K562 (cell line): ENCODE results near the gene TXNRD2. TPM values are rescaled to one million over a fixed set of nuclear protein-coding genes. Genes with fewer than 3 reads are reported as not detected.
A peak's percentile ranks its signal among the peaks of the same experiment; 100 is the strongest.

Experiments
- ASH1L ChIP-seq: fragments of 450-650 bp; IDR thresholded peaks from 2 replicates; pipeline ENCODE4 v1.6.1; 2018; ENCODE audit warnings: borderline replicate concordance, mild to moderate bottlenecking, low read depth; ENCODE audit not compliant: partially characterized antibody
- CREBBP ChIP-seq: IDR thresholded peaks from one replicate; pipeline ENCODE4 v1.6.1; 2012; ENCODE audit warnings: low read depth, mild to moderate bottlenecking, control low read depth, inconsistent platforms, low read length
- DEAF1 ChIP-seq: fragments of 450-650 bp; formaldehyde crosslinking; IDR thresholded peaks from 2 replicates; pipeline ENCODE4 v1.4.0; 2020; ENCODE audit warnings: mild to moderate bottlenecking, moderate library complexity
- HDAC8 ChIP-seq: fragments of 450-650 bp; IDR thresholded peaks from 2 replicates; pipeline ENCODE4 v1.6.1; 2016; ENCODE audit warnings: mild to moderate bottlenecking, missing genetic modification characterization, moderate library complexity, missing compliant biosample characterization
- LARP7 ChIP-seq: fragments of 450-650 bp; IDR thresholded peaks from 2 replicates; pipeline ENCODE4 v1.6.1; 2016
- MTF1 ChIP-seq: fragments of 250-450 bp; sonication (Bioruptor Pico); IDR thresholded peaks from 2 replicates; pipeline ENCODE4 v1.9.0; 2021; ENCODE audit warnings: moderate library complexity, mild to moderate bottlenecking, inconsistent platforms, borderline replicate concordance
- NCOR1 ChIP-seq: fragments of 450-650 bp; IDR thresholded peaks from 2 replicates; pipeline ENCODE4 v1.6.1; 2016; ENCODE audit warnings: mild to moderate bottlenecking, moderate library complexity
- NEUROD1 ChIP-seq: fragments of 150-350 bp; IDR thresholded peaks from 2 replicates; pipeline ENCODE4 v1.6.1; 2014; ENCODE audit warnings: borderline replicate concordance, low read length, low read depth; ENCODE audit not compliant: partially characterized antibody
- NR2C1 ChIP-seq, 2 experiments: fragments of 450-650 bp; IDR thresholded peaks; 2 replicates each; pipeline ENCODE4 v1.6.1; 2017; ENCODE audit warnings: mild to moderate bottlenecking in 2 of 2, antibody characterized with exemption in 1 of 2, inconsistent platforms in 1 of 2, missing compliant biosample characterization in 1 of 2, missing genetic modification characterization in 1 of 2
- PURB ChIP-seq: sonication (generic); formaldehyde crosslinking; IDR thresholded peaks from 2 replicates; pipeline ENCODE4 v1.9.0; 2021; ENCODE audit warnings: low read depth, mild to moderate bottlenecking, missing genetic modification reagents
- SOX6 ChIP-seq: fragments of 450-650 bp; IDR thresholded peaks from 2 replicates; pipeline ENCODE4 v1.6.1; 2014; ENCODE audit warnings: mild to moderate bottlenecking
- TAF15 ChIP-seq: fragments of 200-400 bp; formaldehyde crosslinking; IDR thresholded peaks from 2 replicates; pipeline ENCODE4 v1.6.1; 2017; ENCODE audit warnings: mild to moderate bottlenecking, low read depth, low read length, moderate library complexity
- TCF3 ChIP-seq: sonication (generic); formaldehyde crosslinking; IDR thresholded peaks from 2 replicates; pipeline ENCODE4 v1.4.0; 2020; ENCODE audit warnings: mild to moderate bottlenecking, missing genetic modification reagents
- ZBTB17 ChIP-seq: fragments of 450-650 bp; formaldehyde crosslinking; IDR thresholded peaks from 2 replicates; pipeline ENCODE4 v1.4.0; 2020; ENCODE audit warnings: mild to moderate bottlenecking
- ZHX1 ChIP-seq: fragments of 150-350 bp; conservative IDR thresholded peaks from 2 replicates; pipeline ENCODE4 v1.6.1; 2014; ENCODE audit warnings: low read length
- ZNF143 ChIP-seq: sonication (generic); formaldehyde crosslinking; IDR thresholded peaks from 2 replicates; pipeline ENCODE4 v1.9.0; 2022; ENCODE audit warnings: mild to moderate bottlenecking, missing genetic modification reagents
- ZNF347 ChIP-seq: fragments of 450-650 bp; formaldehyde crosslinking; IDR thresholded peaks from 2 replicates; pipeline ENCODE4 v1.4.0; 2020; ENCODE audit warnings: low read depth, mild to moderate bottlenecking, moderate library complexity
- ZNF398 ChIP-seq: fragments of 250-450 bp; sonication (Bioruptor Pico); IDR thresholded peaks from 2 replicates; pipeline ENCODE4 v1.8.0; 2021; ENCODE audit warnings: moderate library complexity, mild to moderate bottlenecking, inconsistent platforms
- ZNF431 ChIP-seq: sonication (generic); formaldehyde crosslinking; IDR thresholded peaks from 2 replicates; pipeline ENCODE4 v1.8.0; 2022; ENCODE audit warnings: mild to moderate bottlenecking, missing genetic modification reagents
- polyA plus RNA-seq, 8 experiments: library from polyadenylated mRNA; depleted of rRNA in 4 of 8; stranded (reverse) in 5 of 8; unstranded in 3 of 8; fragments of >200 nt; fragmentation: Nextera tagmentation in 2 of 8; fragmentation: Illumina TruSeq in 1 of 8; extraction: Ambion mirVana in 2 of 8; extraction: Trizol in 1 of 8; gene quantifications; 2 replicates each; pipeline versions ENCODE4 v1.2.1 to v1.2.3, GENCODE V29; 2011 to 2014; ENCODE audit warnings: inconsistent platforms in 1 of 8, missing spikeins in 1 of 8
- total RNA-seq, 7 experiments: library from RNA; depleted of rRNA in 6 of 7; stranded (reverse); fragments of >200 nt in 6 of 7; fragmentation: Illumina TruSeq in 2 of 7; extraction: Trizol in 2 of 7; gene quantifications; 2 replicates each; pipeline versions ENCODE4 v1.2.1 to v1.2.3, GENCODE V29; 2011 to 2021; ENCODE audit warnings: low replicate concordance in 1 of 7
- TF ChIP-seq, protein P1 (sequence below): fragments of 450-650 bp; formaldehyde crosslinking; conservative IDR thresholded peaks from 2 replicates; pipeline ENCODE4 v1.4.0; 2022; ENCODE audit warnings: mild to moderate bottlenecking, missing genetic modification characterization

The TXNRD2 gene
- total and polyA plus RNA-seq, 9 of the 15 experiments (the other 6 are each of a cell fraction or from before 2014, with no cell fraction given), result 3.3 to 80.2 (median 49.4) TPM

DNA sequence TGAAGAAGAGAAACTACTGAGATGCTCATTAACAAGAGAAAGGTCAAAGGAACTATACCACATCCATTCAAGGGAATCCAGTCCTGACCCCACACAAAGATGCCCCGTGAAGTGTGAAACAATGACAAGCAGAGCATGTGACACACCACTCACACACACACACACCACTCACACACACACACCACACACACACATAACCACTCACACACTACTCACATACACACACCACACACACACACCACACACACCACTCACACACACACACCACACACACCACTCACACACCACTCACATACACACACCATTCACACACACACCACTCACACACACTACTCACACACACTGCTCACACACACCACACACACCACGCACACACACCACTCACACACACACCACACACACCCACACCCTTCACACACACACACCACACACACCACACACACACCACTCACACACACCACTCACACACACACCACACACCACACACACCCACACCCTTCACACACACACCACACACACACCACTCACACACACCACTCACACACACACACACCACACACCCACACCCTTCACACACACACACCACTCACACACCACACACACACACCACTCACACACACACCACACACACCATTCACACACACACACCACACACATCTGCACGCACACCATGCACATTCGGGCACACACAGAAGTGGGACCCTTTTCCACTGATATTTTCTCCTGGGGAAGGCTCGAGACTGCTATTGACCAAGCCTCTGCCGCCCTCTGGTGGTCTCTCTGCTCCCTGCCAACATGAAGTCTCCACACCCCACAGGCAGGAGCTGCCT is 32.1 kb downstream of the TXNRD2 start (continued):
- TF ChIP-seq ASH1L (peak; percentile 75), NEUROD1 (peak; percentile 72), ZNF431 (CRISPR knock-in tag) (no peak), NR2C1 (IDR thresholded peaks at IDR 0.05) (no peak), NR2C1 (tag; IDR thresholded peaks at IDR 0.05) (no peak), ZBTB17 (CRISPR knock-in tag) (no peak), ZNF347 (CRISPR knock-in tag) (no peak), MTF1 (CRISPR knock-in tag) (no peak), HDAC8 (tag) (no peak), TAF15 (peak; percentile 95; the same call in 1 of the 2 replicates), PURB (CRISPR knock-in tag) (no peak), TCF3 (no peak), CREBBP (peak; percentile 96), DEAF1 (CRISPR knock-in tag) (peak; percentile 100), ZNF143 (no peak), ZHX1 (peak; percentile 87; the same call in 1 of the 2 replicates), SOX6 (peak; percentile 62; the same call in 1 of the 2 replicates), NCOR1 (no peak), ZNF398 (no peak), LARP7 (peak; percentile 100)
- TF ChIP-seq, protein P1, sequence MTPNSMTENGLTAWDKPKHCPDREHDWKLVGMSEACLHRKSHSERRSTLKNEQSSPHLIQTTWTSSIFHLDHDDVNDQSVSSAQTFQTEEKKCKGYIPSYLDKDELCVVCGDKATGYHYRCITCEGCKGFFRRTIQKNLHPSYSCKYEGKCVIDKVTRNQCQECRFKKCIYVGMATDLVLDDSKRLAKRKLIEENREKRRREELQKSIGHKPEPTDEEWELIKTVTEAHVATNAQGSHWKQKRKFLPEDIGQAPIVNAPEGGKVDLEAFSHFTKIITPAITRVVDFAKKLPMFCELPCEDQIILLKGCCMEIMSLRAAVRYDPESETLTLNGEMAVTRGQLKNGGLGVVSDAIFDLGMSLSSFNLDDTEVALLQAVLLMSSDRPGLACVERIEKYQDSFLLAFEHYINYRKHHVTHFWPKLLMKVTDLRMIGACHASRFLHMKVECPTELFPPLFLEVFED (CRISPR knock-in tag), result peak; percentile 99
